Naive thymus-derived CD4-positive, alpha-beta T cell (primary cell): ENCODE data around the gene NRDE2. TPM values are rescaled to one million over a fixed set of nuclear protein-coding genes. Genes with fewer than 3 reads are reported as not detected.

Source experiments
- polyA plus RNA-seq, 2 donors: library from polyadenylated mRNA; unstranded; fragments of 300-500 nt; fragmentation: Illumina TruSeq; gene quantifications; one replicate each; pipeline ENCODE4 v1.2.3, GENCODE V29; 2021
- total RNA-seq, 6 experiments: library from RNA in 5 of 6; stranded (reverse) in 5 of 6; gene quantifications; 1 replicate in 5 of 6; 2 replicates in 1 of 6; pipeline ENCODE4 v1.2.3 and lab custom pipeline; 2021 to 2026

The NRDE2 gene
- total and polyA plus RNA-seq, 7 experiments from 2014 or later, result 8.4 to 30.2 (median 26.6) TPM

Other genes with a start within 250 kb of the NRDE2 start
- 100 to 1,000 TPM in 1 of 5 experiments, 10 to 100 TPM in 4; 47.9 to 101 (median 58.2) TPM for gene PSMC1, start 75.4 kb downstream of the NRDE2 start, total RNA-seq
- gene PSMC1, start 75.4 kb downstream of the NRDE2 start, polyA plus RNA-seq, result 10 to 100 TPM; 88.4 to 97.3 TPM
- gene CALM1, start 65.1 kb upstream of the NRDE2 start, total RNA-seq, result 100 to 1,000 TPM; 611 to 748 (median 634) TPM
- 1,000 to 10,000 TPM; 1,888 to 2,295 TPM for gene CALM1, start 65.1 kb upstream of the NRDE2 start, polyA plus RNA-seq